Common myeloid progenitor, CD34-positive (primary cell): ENCODE measurements around the gene MYO16.
"Not testable (repeated sequence)": the region's sequence is repeated elsewhere in the genome, so short reads cannot be mapped to it uniquely, and the experiment has no call there.

Experiments
- CTCF ChIA-PET: fragments of 350-600 bp; sonication (Branson Sonifier 250); formaldehyde crosslinking; loops from one replicate; lab custom pipeline; 2021; ENCODE audit warnings: antibody characterized with exemption; lab: Charles Lee
- POLR2A ChIA-PET: fragments of 350-600 bp; sonication (Branson Sonifier 250); formaldehyde crosslinking; loops from one replicate; lab custom pipeline; 2021; ENCODE audit warnings: antibody characterized with exemption; lab: Charles Lee
- DNase-seq, 3 donors: peaks; one replicate each; pipeline versions ENCODE4 v3.0.0 to v3.0.0-alpha.2; 2013
- H3K27ac ChIP-seq, 2 experiments: 1 replicate in 1 of 2; 2 replicates in 1 of 2; pipeline ENCODE4 v1.7.0; 2013; ENCODE audit warnings: inconsistent platforms in 2 of 2, low read length in 2 of 2, mild to moderate bottlenecking in 2 of 2, low read depth in 1 of 2, moderate library complexity in 1 of 2; ENCODE audit not compliant: severe bottlenecking in 2 of 2, insufficient read depth in 1 of 2, poor library complexity in 1 of 2
- H3K27me3 ChIP-seq, 5 experiments: replicated peaks in 2 of 5; 1 replicate in 3 of 5; 2 replicates in 2 of 5; pipeline versions ENCODE4 v1.6.1 to v1.7.0; 2013; ENCODE audit warnings: low read length in 4 of 5, mild to moderate bottlenecking in 2 of 5, moderate library complexity in 2 of 5, inconsistent platforms in 1 of 5; ENCODE audit not compliant: insufficient read depth in 5 of 5, control insufficient read depth in 4 of 5
- H3K36me3 ChIP-seq, 4 experiments: 1 replicate in 2 of 4; 2 replicates in 2 of 4; pipeline versions ENCODE4 v1.6.1 to v1.7.0; 2013; ENCODE audit warnings: low read length in 3 of 4, control low read depth in 1 of 4, mild to moderate bottlenecking in 1 of 4; ENCODE audit not compliant: control insufficient read depth in 4 of 4, insufficient read depth in 4 of 4
- H3K4me1 ChIP-seq, 4 experiments: 1 replicate in 3 of 4; 2 replicates in 1 of 4; pipeline versions ENCODE4 v1.6.1 to v1.7.1; 2013; ENCODE audit warnings: low read length in 3 of 4, mild to moderate bottlenecking in 3 of 4, control low read depth in 1 of 4, inconsistent platforms in 1 of 4, moderate library complexity in 1 of 4; ENCODE audit not compliant: control insufficient read depth in 4 of 4, insufficient read depth in 4 of 4; ENCODE audit errors: control extremely low read depth in 1 of 4
- H3K4me3 ChIP-seq, 7 experiments: 1 replicate in 4 of 7; 2 replicates in 3 of 7; pipeline versions ENCODE4 v1.5.1 to v1.7.0; 2013; ENCODE audit warnings: mild to moderate bottlenecking in 7 of 7, low read length in 6 of 7, moderate library complexity in 6 of 7, inconsistent platforms in 2 of 7, low read depth in 2 of 7, control low read depth in 1 of 7; ENCODE audit not compliant: insufficient read depth in 4 of 7, control insufficient read depth in 1 of 7; ENCODE audit errors: extremely low read depth in 1 of 7
- H3K9me3 ChIP-seq, 5 experiments: 1 replicate in 4 of 5; 2 replicates in 1 of 5; pipeline versions ENCODE4 v1.6.1 to v1.7.1; 2013; ENCODE audit warnings: low read length in 4 of 5, mild to moderate bottlenecking in 2 of 5, inconsistent platforms in 1 of 5, low read depth in 1 of 5, moderate library complexity in 1 of 5; ENCODE audit not compliant: control insufficient read depth in 4 of 5, insufficient read depth in 2 of 5; ENCODE audit errors: control extremely low read depth in 1 of 5
- WGBS: methylation state at CpG from one replicate; pipeline ENCODE4 v1.1.5; 2013; ENCODE audit not compliant: insufficient coverage; 5-methylcytosine and 5-hydroxymethylcytosine counted together

MYO16 gene

GRCh38 chr13:108776650-108777049 is 147.2 kb downstream of the MYO16 start:
- no peak for DNase-seq
- no peaks in the 10 kb centered on the region for H3K9me3 ChIP-seq
- 100% methylated on average over 2 of the region's 3 CpGs for WGBS
- ChIA-PET POLR2A (no interaction called here), CTCF (no interaction called here)
- no peak overlapping the region for H3K4me3 ChIP-seq
- H3K27ac ChIP-seq = no peak overlapping the region
- H3K4me1 ChIP-seq = no peaks in the 10 kb centered on the region
- H3K27me3 ChIP-seq = no peaks in the 10 kb centered on the region
- no peaks in the 10 kb centered on the region for H3K36me3 ChIP-seq

- WGBS = 91% methylated on average over 5 of the region's 9 CpGs
- no peaks in the 10 kb centered on the region for H3K4me1 ChIP-seq
- CTCF ChIA-PET = no interaction called here
- no peak overlapping the region for H3K4me3 ChIP-seq
- no peak overlapping the region for H3K27ac ChIP-seq
- H3K27me3 ChIP-seq = no peaks in the 10 kb centered on the region
- H3K36me3 ChIP-seq = no peaks in the 10 kb centered on the region
- no peaks in the 10 kb centered on the region for H3K9me3 ChIP-seq
- POLR2A ChIA-PET = no interaction called here
- DNase-seq = no peak
Observed at GRCh38 chr13:108777421-108778420, 148.3 kb downstream of the MYO16 start.

GRCh38 chr13:108779308-108779707 is 149.9 kb downstream of the MYO16 start:
- 100% methylated on average over 2 of the region's 2 CpGs for WGBS
- Histone ChIP-seq H3K27me3 (no peaks in the 10 kb centered on the region), H3K9me3 (no peaks in the 10 kb centered on the region), H3K4me1 (no peaks in the 10 kb centered on the region), H3K36me3 (no peaks in the 10 kb centered on the region), H3K27ac (no peak overlapping the region), H3K4me3 (no peak overlapping the region)
- DNase-seq = no peak
- CTCF ChIA-PET = no interaction called here
- POLR2A ChIA-PET = no interaction called here

- Histone ChIP-seq H3K27me3 (no peaks in the 10 kb centered on the region), H3K4me1 (no peaks in the 10 kb centered on the region), H3K4me3 (no peak overlapping the region), H3K36me3 (no peaks in the 10 kb centered on the region), H3K27ac (no peak overlapping the region), H3K9me3 (no peaks in the 10 kb centered on the region)
- DNase-seq = no peak
- POLR2A ChIA-PET = no interaction called here
- CTCF ChIA-PET = no interaction called here
- 100% methylated on average over 2 of the region's 3 CpGs for WGBS
Observed at GRCh38 chr13:108780706-108781105, 151.3 kb downstream of the MYO16 start.

GRCh38 chr13:108781312-108781711 is 151.9 kb downstream of the MYO16 start:
- Histone ChIP-seq H3K27me3 (no peaks in the 10 kb centered on the region), H3K9me3 (no peaks in the 10 kb centered on the region), H3K4me3 (no peak overlapping the region), H3K4me1 (no peaks in the 10 kb centered on the region), H3K36me3 (no peaks in the 10 kb centered on the region), H3K27ac (no peak overlapping the region)
- POLR2A ChIA-PET = no interaction called here
- CTCF ChIA-PET = no interaction called here
- DNase-seq = no peak
- 82% methylated on average over 4 of the region's 4 CpGs for WGBS

- H3K27ac ChIP-seq, CTCF ChIA-PET: not testable (repeated sequence)
Observed at GRCh38 chr13:108782480-108782879, 153.1 kb downstream of the MYO16 start.

GRCh38 chr13:108785844-108786243 is 156.4 kb downstream of the MYO16 start:
- no peaks in the 10 kb centered on the region for H3K4me1 ChIP-seq
- no peak for DNase-seq
- H3K27me3 ChIP-seq = peaks cover 0 to 3% (median 0%) of the 10 kb centered on the region in 5 experiments
- H3K36me3 ChIP-seq = no peaks in the 10 kb centered on the region
- H3K27ac ChIP-seq = no peak overlapping the region
- no CpG with 5 or more reads among the region's 3 CpGs for WGBS
- ChIA-PET CTCF (no interaction called here), POLR2A (no interaction called here)
- H3K4me3 ChIP-seq = no peak overlapping the region
- no peaks in the 10 kb centered on the region for H3K9me3 ChIP-seq

More at GRCh38 chr13:108782480-108782879, 153.1 kb downstream of the MYO16 start:
- WGBS = 33% methylated on average over 1 of the region's 2 CpGs
- DNase-seq, H3K27me3 ChIP-seq, H3K9me3 ChIP-seq, POLR2A ChIA-PET, H3K36me3 ChIP-seq, H3K4me3 ChIP-seq, H3K4me1 ChIP-seq: not testable (repeated sequence)
